CMK (cell line): ENCODE results near the gene GYS1.

Experiments
- DNase-seq: peaks from one replicate; pipeline ENCODE4 v3.0.0-alpha.2; 2010; ENCODE audit warnings: low read depth

The GYS1 gene

GRCh38 chr19:48988860-48989259, 4.2 kb downstream of the GYS1 start:
- DNase-seq = no peak

GRCh38 chr19:48988286-48988685, 4.8 kb downstream of the GYS1 start:
- no peak for DNase-seq

- no peak for DNase-seq
These were observed 5.8 kb downstream of the GYS1 start for GRCh38 chr19:48987323-48987722.

GRCh38 chr19:48986211-48986610, 6.9 kb downstream of the GYS1 start:
- DNase-seq = no peak

GRCh38 chr19:48985711-48986110, 7.4 kb downstream of the GYS1 start:
- DNase-seq = no peak

GRCh38 chr19:48982280-48982679, 10.8 kb downstream of the GYS1 start:
- DNase-seq = no peak

- DNase-seq = no peak
These were observed 16.0 kb downstream of the GYS1 start for GRCh38 chr19:48977061-48977460.

- no peak for DNase-seq
These were observed 16.9 kb downstream of the GYS1 start for GRCh38 chr19:48975947-48976847.

- DNase-seq = peak; percentile 88
These were observed 22.1 kb downstream of the GYS1 start for GRCh38 chr19:48970923-48971395.

GRCh38 chr19:48970139-48970766, 22.9 kb downstream of the GYS1 start:
- no peak for DNase-seq

GRCh38 chr19:48969276-48970138, 23.6 kb downstream of the GYS1 start:
- no peak for DNase-seq

- DNase-seq = no peak
These were observed 24.3 kb downstream of the GYS1 start for GRCh38 chr19:48968813-48969218.

- no peak for DNase-seq
These were observed 24.9 kb downstream of the GYS1 start for GRCh38 chr19:48968179-48968661.

GRCh38 chr19:48967346-48968178, 25.5 kb downstream of the GYS1 start:
- no peak for DNase-seq

GRCh38 chr19:48966541-48967345, 26.4 kb downstream of the GYS1 start:
- no peak for DNase-seq

GRCh38 chr19:48965806-48966540, 27.1 kb downstream of the GYS1 start:
- peak; percentile 75 for DNase-seq

GRCh38 chr19:48965040-48965805, 27.9 kb downstream of the GYS1 start, which contains the start of gene FTL:
FTL (plus strand) TSS chr19:48965309; CDS start chr19:48965508, 199 bp downstream.
- peak; percentile 96 for DNase-seq

- no peak for DNase-seq
These were observed 28.7 kb downstream of the GYS1 start for GRCh38 chr19:48964205-48965039.
